Body of pancreas (tissue), 4 donors: Measurements from ENCODE around the gene SYNPO2. TPM values are rescaled to one million over a fixed set of nuclear protein-coding genes. Genes with fewer than 3 reads are reported as not detected.

Source experiments
- ATAC-seq: fragments of 150-250 bp; one replicate; pipeline ENCODE4 v1.9.1; 2016
- DNase-seq, 4 donors: peaks; one replicate each; pipeline ENCODE4 v3.0.0-alpha.2; 2019
- H3K27ac ChIP-seq, 4 donors: fragments of 200-600 bp; sonication (generic); 1 replicate in 3 of 4; 2 replicates in 1 of 4; pipeline versions ENCODE4 v1.5.1 to v1.6.1; 2016 to 2019; ENCODE audit warnings: mild to moderate bottlenecking in 1 of 4, mixed read lengths in 1 of 4, moderate library complexity in 1 of 4
- H3K27me3 ChIP-seq, 2 donors: fragments of 200-600 bp; sonication (generic); one replicate each; pipeline ENCODE4 v1.6.0; 2016; ENCODE audit warnings: mild to moderate bottlenecking in 1 of 2
- H3K36me3 ChIP-seq, 2 donors: fragments of 200-600 bp; sonication (generic); replicated peaks in 1 of 2; 2 replicates each; pipeline ENCODE4 v1.5.1; 2016; ENCODE audit warnings: low read depth in 2 of 2; ENCODE audit not compliant: insufficient read depth in 1 of 2
- H3K4me1 ChIP-seq: fragments of 200-600 bp; sonication (generic); one replicate; pipeline ENCODE4 v1.6.0; 2016
- H3K4me3 ChIP-seq, 2 donors: fragments of 200-600 bp; sonication (generic); 1 replicate in 1 of 2; 2 replicates in 1 of 2; pipeline ENCODE4 v1.5.1; 2016 to 2019
- H3K9me3 ChIP-seq, 3 donors: fragments of 200-600 bp; sonication (generic); 1 replicate in 2 of 3; 2 replicates in 1 of 3; pipeline ENCODE4 v1.5.1; 2016
- CTCF ChIP-seq, 7 experiments: fragments of 450-650 bp in 4 of 7; fragments of 200-600 bp in 3 of 7; sonication (generic) in 3 of 7; IDR thresholded peaks; one replicate each; pipeline ENCODE4 v1.5.1; 2016 to 2019; ENCODE audit warnings: antibody characterized with exemption in 7 of 7
- POLR2A ChIP-seq, 3 donors: fragments of 450-650 bp; IDR thresholded peaks; one replicate each; pipeline ENCODE4 v1.6.1; 2016; ENCODE audit warnings: antibody characterized with exemption in 3 of 3, mild to moderate bottlenecking in 2 of 3
- WGBS, 2 donors: methylation state at CpG; one replicate each; pipeline ENCODE4 v1.1.5; 2017; 5-methylcytosine and 5-hydroxymethylcytosine counted together
- intact Hi-C: fragments of 100-400 bp; cut with DNase I; formaldehyde crosslinking; loops from one replicate; pipeline ENCODE4 v1.15.1; 2023
- total RNA-seq, 2 donors: library from RNA; depleted of rRNA; stranded (reverse); fragments of >200 nt; gene quantifications; one replicate each; pipeline ENCODE4 v1.1.0, GENCODE V29; 2016

Gene SYNPO2
- total RNA-seq, 2 donors from 2014 or later: 7.6 to 19.5 TPM

GRCh38 chr4:118991686-118992085 lies 103.0 kb downstream of the SYNPO2 start:
- TF ChIP-seq POLR2A (IDR thresholded peaks at IDR 0.05) (no peak), CTCF (IDR thresholded peaks at IDR 0.05) (no peak)
- H3K4me1 ChIP-seq: no peaks in the 10 kb centered on the region
- DNase-seq: no peak
- no peak overlapping the region for H3K27ac ChIP-seq
- intact Hi-C loops: no loop called here
- no peaks in the 10 kb centered on the region for H3K27me3 ChIP-seq
- no peaks in the 10 kb centered on the region for H3K9me3 ChIP-seq
- no peak overlapping the region for H3K4me3 ChIP-seq
- H3K36me3 ChIP-seq: no peaks in the 10 kb centered on the region
- ATAC-seq: no peak
- 64 to 79% methylated on average over 5 of the region's 5 CpGs for WGBS, 2 donors

GRCh38 chr4:118992149-118992548 lies 103.5 kb downstream of the SYNPO2 start:
- intact Hi-C loops: no loop called here
- DNase-seq: no peak
- no peaks in the 10 kb centered on the region for H3K27me3 ChIP-seq
- 59 to 68% methylated on average over 1 of the region's 1 CpG for WGBS, 2 donors
- no peak overlapping the region for H3K4me3 ChIP-seq
- no peak overlapping the region for H3K27ac ChIP-seq
- H3K4me1 ChIP-seq: no peaks in the 10 kb centered on the region
- no peaks in the 10 kb centered on the region for H3K36me3 ChIP-seq
- no peaks in the 10 kb centered on the region for H3K9me3 ChIP-seq
- no peak for ATAC-seq
- TF ChIP-seq CTCF (IDR thresholded peaks at IDR 0.05) (no peak), POLR2A (IDR thresholded peaks at IDR 0.05) (no peak)

GRCh38 chr4:118993333-118993732 lies 104.7 kb downstream of the SYNPO2 start:
- no peaks in the 10 kb centered on the region for H3K9me3 ChIP-seq
- no peaks in the 10 kb centered on the region for H3K27me3 ChIP-seq
- TF ChIP-seq CTCF (IDR thresholded peaks at IDR 0.05) (no peak), POLR2A (IDR thresholded peaks at IDR 0.05) (no peak)
- no peak overlapping the region for H3K27ac ChIP-seq
- H3K4me3 ChIP-seq: no peak overlapping the region
- H3K4me1 ChIP-seq: no peaks in the 10 kb centered on the region
- intact Hi-C loops: no loop called here
- no peak for ATAC-seq
- H3K36me3 ChIP-seq: no peaks in the 10 kb centered on the region
- no peak for DNase-seq
- 73 to 80% methylated on average over 2 of the region's 2 CpGs for WGBS, 2 donors

GRCh38 chr4:118994030-118994429 lies 105.4 kb downstream of the SYNPO2 start:
- TF ChIP-seq CTCF (IDR thresholded peaks at IDR 0.05): no peak
- no peak for TF ChIP-seq POLR2A (IDR thresholded peaks at IDR 0.05)
- ATAC-seq (no peak), DNase-seq (no peak)
- no peaks in the 10 kb centered on the region for H3K36me3 ChIP-seq
- H3K9me3 ChIP-seq: no peaks in the 10 kb centered on the region
- H3K4me1 ChIP-seq: no peaks in the 10 kb centered on the region
- no peaks in the 10 kb centered on the region for H3K27me3 ChIP-seq
- WGBS, 2 donors: 73 to 74% methylated on average over 5 of the region's 5 CpGs
- intact Hi-C loops: no loop called here
- H3K27ac ChIP-seq: no peak overlapping the region
- H3K4me3 ChIP-seq: no peak overlapping the region

- intact Hi-C loops: no loop called here
- WGBS, 2 donors: 84 to 85% methylated on average over 4 of the region's 4 CpGs
- H3K27ac ChIP-seq: no peak overlapping the region
- H3K4me1 ChIP-seq: no peaks in the 10 kb centered on the region
- DNase-seq (no peak), ATAC-seq (no peak)
- H3K27me3 ChIP-seq: no peaks in the 10 kb centered on the region
- H3K9me3 ChIP-seq: no peaks in the 10 kb centered on the region
- no peaks in the 10 kb centered on the region for H3K36me3 ChIP-seq
- H3K4me3 ChIP-seq: no peak overlapping the region
- TF ChIP-seq POLR2A (IDR thresholded peaks at IDR 0.05) (no peak), CTCF (IDR thresholded peaks at IDR 0.05) (no peak)
These were observed 107.2 kb downstream of the SYNPO2 start for GRCh38 chr4:118995693-118996391.
